Fibroblast of lung (primary cell): ENCODE results near the gene TGFBR2.

Experiments
- EZH2 ChIP-seq: IDR thresholded peaks from 2 replicates; pipeline ENCODE4 v1.5.1; 2012; ENCODE audit warnings: low read length, control low read depth, mild to moderate bottlenecking; ENCODE audit errors: missing control alignments
- TF ChIP-seq, protein P1 (sequence below), 2 donors: IDR thresholded peaks in 1 of 2; conservative IDR thresholded peaks in 1 of 2; 1 replicate in 1 of 2; 2 replicates in 1 of 2; pipeline ENCODE4 v1.5.1; 2011 to 2012; ENCODE audit warnings: low read length in 2 of 2, control low read depth in 1 of 2, inconsistent platforms in 1 of 2, low read depth in 1 of 2, mild to moderate bottlenecking in 1 of 2

- TF ChIP-seq, protein P1, sequence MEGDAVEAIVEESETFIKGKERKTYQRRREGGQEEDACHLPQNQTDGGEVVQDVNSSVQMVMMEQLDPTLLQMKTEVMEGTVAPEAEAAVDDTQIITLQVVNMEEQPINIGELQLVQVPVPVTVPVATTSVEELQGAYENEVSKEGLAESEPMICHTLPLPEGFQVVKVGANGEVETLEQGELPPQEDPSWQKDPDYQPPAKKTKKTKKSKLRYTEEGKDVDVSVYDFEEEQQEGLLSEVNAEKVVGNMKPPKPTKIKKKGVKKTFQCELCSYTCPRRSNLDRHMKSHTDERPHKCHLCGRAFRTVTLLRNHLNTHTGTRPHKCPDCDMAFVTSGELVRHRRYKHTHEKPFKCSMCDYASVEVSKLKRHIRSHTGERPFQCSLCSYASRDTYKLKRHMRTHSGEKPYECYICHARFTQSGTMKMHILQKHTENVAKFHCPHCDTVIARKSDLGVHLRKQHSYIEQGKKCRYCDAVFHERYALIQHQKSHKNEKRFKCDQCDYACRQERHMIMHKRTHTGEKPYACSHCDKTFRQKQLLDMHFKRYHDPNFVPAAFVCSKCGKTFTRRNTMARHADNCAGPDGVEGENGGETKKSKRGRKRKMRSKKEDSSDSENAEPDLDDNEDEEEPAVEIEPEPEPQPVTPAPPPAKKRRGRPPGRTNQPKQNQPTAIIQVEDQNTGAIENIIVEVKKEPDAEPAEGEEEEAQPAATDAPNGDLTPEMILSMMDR (conservative IDR thresholded peaks at IDR 0.05 in 1 of 2, IDR thresholded peaks at IDR 0.05 in 1 of 2; ENCODE audit: low read depth in 1 of 2, low read length in 2 of 2), result no peak
- no peak for TF ChIP-seq EZH2
Measured at GRCh38 chr3:30611613-30612436, 5.4 kb downstream of the TGFBR2 start.
